GM12878 (cell line): ENCODE data around the gene USH2A.
A peak's percentile ranks its signal among the peaks of the same experiment; 100 is the strongest.

Experiments used
- BHLHE40 ChIP-seq, 2 experiments: fragments of 450-650 bp in 1 of 2; IDR thresholded peaks; 2 replicates each; pipeline ENCODE4 v1.6.1; 2011 to 2017; ENCODE audit warnings: low read depth in 2 of 2, borderline replicate concordance in 1 of 2, improper control_type of control experiment in 1 of 2, low read length in 1 of 2, mild to moderate bottlenecking in 1 of 2
- BRCA1 ChIP-seq: IDR thresholded peaks from 2 replicates; pipeline ENCODE4 v1.6.1; 2011; ENCODE audit warnings: low read depth, low read length, improper control_type of control experiment
- ETV6 ChIP-seq, 2 experiments: fragments of 450-650 bp in 1 of 2; IDR thresholded peaks in 1 of 2; conservative IDR thresholded peaks in 1 of 2; 2 replicates each; pipeline ENCODE4 v1.6.1; 2014; ENCODE audit warnings: antibody characterized with exemption in 1 of 2, borderline replicate concordance in 1 of 2, low read depth in 1 of 2, mild to moderate bottlenecking in 1 of 2, moderate library complexity in 1 of 2
- FOXM1 ChIP-seq: IDR thresholded peaks from 2 replicates; pipeline ENCODE4 v1.6.1; 2012; ENCODE audit warnings: low read depth, mild to moderate bottlenecking, inconsistent platforms, low read length, moderate library complexity
- JUNB ChIP-seq: IDR thresholded peaks from 2 replicates; pipeline ENCODE4 v1.6.1; 2016; ENCODE audit warnings: antibody characterized with exemption, mild to moderate bottlenecking
- RFX5 ChIP-seq: IDR thresholded peaks from 2 replicates; pipeline ENCODE4 v1.6.1; 2011; ENCODE audit warnings: low read depth, low read length, improper control_type of control experiment
- TF ChIP-seq, protein P1 (sequence below): IDR thresholded peaks from 2 replicates; pipeline ENCODE4 v1.6.1; 2012; ENCODE audit warnings: low read depth, low read length, improper control_type of control experiment
- TF ChIP-seq, protein P2 (sequence below), 3 experiments: IDR thresholded peaks in 2 of 3; conservative IDR thresholded peaks in 1 of 3; 2 replicates each; pipeline ENCODE4 v1.5.1; 2011; ENCODE audit warnings: low read depth in 3 of 3, low read length in 3 of 3, mild to moderate bottlenecking in 3 of 3, control low read depth in 2 of 3, moderate library complexity in 2 of 3, inconsistent platforms in 1 of 3, mixed read lengths in 1 of 3; ENCODE audit not compliant: control insufficient read depth in 2 of 3, insufficient read depth in 1 of 3; ENCODE audit errors: extremely low read depth in 1 of 3
- TF ChIP-seq, protein P3 (sequence below): fragments of 450-650 bp; IDR thresholded peaks from 2 replicates; pipeline ENCODE4 v1.6.1; 2017; ENCODE audit warnings: mild to moderate bottlenecking, low read depth, inconsistent platforms; ENCODE audit not compliant: poor library complexity, severe bottlenecking

- TF ChIP-seq RFX5 (no peak), BRCA1 (no peak), FOXM1 (no peak), JUNB (peak; percentile 36; the same call in 1 of the 2 replicates), ETV6 (conservative IDR thresholded peaks at IDR 0.05 in 1 of 2, IDR thresholded peaks at IDR 0.05 in 1 of 2; ENCODE audit: borderline replicate concordance in 1 of 2, low read depth in 1 of 2) (no peak), BHLHE40 (IDR thresholded peaks at IDR 0.05; ENCODE audit: borderline replicate concordance in 1 of 2, low read depth in 2 of 2, low read length in 1 of 2) (no peak)
- TF ChIP-seq, protein P1, sequence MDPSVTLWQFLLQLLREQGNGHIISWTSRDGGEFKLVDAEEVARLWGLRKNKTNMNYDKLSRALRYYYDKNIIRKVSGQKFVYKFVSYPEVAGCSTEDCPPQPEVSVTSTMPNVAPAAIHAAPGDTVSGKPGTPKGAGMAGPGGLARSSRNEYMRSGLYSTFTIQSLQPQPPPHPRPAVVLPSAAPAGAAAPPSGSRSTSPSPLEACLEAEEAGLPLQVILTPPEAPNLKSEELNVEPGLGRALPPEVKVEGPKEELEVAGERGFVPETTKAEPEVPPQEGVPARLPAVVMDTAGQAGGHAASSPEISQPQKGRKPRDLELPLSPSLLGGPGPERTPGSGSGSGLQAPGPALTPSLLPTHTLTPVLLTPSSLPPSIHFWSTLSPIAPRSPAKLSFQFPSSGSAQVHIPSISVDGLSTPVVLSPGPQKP, result no peak
- TF ChIP-seq, protein P2, sequence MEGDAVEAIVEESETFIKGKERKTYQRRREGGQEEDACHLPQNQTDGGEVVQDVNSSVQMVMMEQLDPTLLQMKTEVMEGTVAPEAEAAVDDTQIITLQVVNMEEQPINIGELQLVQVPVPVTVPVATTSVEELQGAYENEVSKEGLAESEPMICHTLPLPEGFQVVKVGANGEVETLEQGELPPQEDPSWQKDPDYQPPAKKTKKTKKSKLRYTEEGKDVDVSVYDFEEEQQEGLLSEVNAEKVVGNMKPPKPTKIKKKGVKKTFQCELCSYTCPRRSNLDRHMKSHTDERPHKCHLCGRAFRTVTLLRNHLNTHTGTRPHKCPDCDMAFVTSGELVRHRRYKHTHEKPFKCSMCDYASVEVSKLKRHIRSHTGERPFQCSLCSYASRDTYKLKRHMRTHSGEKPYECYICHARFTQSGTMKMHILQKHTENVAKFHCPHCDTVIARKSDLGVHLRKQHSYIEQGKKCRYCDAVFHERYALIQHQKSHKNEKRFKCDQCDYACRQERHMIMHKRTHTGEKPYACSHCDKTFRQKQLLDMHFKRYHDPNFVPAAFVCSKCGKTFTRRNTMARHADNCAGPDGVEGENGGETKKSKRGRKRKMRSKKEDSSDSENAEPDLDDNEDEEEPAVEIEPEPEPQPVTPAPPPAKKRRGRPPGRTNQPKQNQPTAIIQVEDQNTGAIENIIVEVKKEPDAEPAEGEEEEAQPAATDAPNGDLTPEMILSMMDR (IDR thresholded peaks at IDR 0.05 in 2 of 3, conservative IDR thresholded peaks at IDR 0.05 in 1 of 3; ENCODE audit: control insufficient read depth in 2 of 3, extremely low read depth in 1 of 3, insufficient read depth in 1 of 3, low read depth in 3 of 3, low read length in 3 of 3), result no peak
- TF ChIP-seq, protein P3, sequence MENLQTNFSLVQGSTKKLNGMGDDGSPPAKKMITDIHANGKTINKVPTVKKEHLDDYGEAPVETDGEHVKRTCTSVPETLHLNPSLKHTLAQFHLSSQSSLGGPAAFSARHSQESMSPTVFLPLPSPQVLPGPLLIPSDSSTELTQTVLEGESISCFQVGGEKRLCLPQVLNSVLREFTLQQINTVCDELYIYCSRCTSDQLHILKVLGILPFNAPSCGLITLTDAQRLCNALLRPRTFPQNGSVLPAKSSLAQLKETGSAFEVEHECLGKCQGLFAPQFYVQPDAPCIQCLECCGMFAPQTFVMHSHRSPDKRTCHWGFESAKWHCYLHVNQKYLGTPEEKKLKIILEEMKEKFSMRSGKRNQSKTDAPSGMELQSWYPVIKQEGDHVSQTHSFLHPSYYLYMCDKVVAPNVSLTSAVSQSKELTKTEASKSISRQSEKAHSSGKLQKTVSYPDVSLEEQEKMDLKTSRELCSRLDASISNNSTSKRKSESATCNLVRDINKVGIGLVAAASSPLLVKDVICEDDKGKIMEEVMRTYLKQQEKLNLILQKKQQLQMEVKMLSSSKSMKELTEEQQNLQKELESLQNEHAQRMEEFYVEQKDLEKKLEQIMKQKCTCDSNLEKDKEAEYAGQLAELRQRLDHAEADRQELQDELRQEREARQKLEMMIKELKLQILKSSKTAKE, result no peak
These were observed 544.4 kb downstream of the USH2A start for GRCh38 chr1:215878843-215879242.
